ENCODE data around the gene PMS1. TPM values are rescaled to one million over a fixed set of nuclear protein-coding genes. Genes with fewer than 3 reads are reported as not detected.

Gene PMS1
- total and polyA plus RNA-seq, 2 donors (not counting 3 experiments of a cell fraction or from before 2014, with no cell fraction given) = 6.6 to 27.8 TPM

DNA sequence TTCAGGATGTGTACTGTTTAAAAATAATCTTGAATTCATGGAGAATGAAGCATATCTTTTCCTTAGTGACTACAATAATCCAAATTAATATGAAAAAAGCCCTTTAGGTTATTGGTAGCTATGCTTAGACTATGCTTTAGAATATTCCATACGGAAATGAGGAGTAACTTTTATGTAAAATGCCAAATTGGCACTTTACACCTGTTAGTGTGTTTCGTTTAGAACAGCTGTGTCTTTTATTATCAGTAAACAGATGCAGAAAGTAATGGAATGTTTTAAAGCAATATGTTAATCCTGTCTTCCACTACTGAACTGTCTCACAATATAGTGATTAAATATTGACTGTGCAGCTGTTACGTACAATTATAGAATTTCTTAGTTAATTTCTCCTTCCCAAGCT lies 129.6 kb downstream of the PMS1 start:
- Histone ChIP-seq H3K9me3 (replicated peaks; ENCODE audit: control insufficient read depth, insufficient read depth, low read length) (no peaks in the 10 kb centered on the region), H3K9me1 (replicated peaks; ENCODE audit: control insufficient read depth, extremely low read depth, insufficient read depth, low read length) (no peaks in the 10 kb centered on the region), H3K36me3 (ENCODE audit: control insufficient read depth in 2 of 2, extremely low read depth in 1 of 2, insufficient read depth in 2 of 2, low read length in 2 of 2) (no peaks in the 10 kb centered on the region), H2AFZ (ENCODE audit: low read depth, low read length) (no peak overlapping the region), H3K27ac (ENCODE audit: insufficient read depth, low read depth, low read length) (no peak overlapping the region), H3K79me2 (ENCODE audit: control insufficient read depth, insufficient read depth, low read length) (no peaks in the 10 kb centered on the region), H3K9ac (replicated peaks; ENCODE audit: extremely low read depth, insufficient read depth, low read length) (no peak overlapping the region), H3K4me1 (ENCODE audit: control insufficient read depth, extremely low read depth, insufficient read depth, low read length) (no peaks in the 10 kb centered on the region), H4K20me1 (replicated peaks; ENCODE audit: control insufficient read depth, extremely low read depth, insufficient read depth, low read length) (no peaks in the 10 kb centered on the region), H3K4me2 (ENCODE audit: insufficient read depth, low read length) (no peak overlapping the region), H3K4me3 (replicated peaks in 1 of 3; ENCODE audit: insufficient read depth in 1 of 3, low read depth in 1 of 3, low read length in 3 of 3) (no peak overlapping the region), H3K27me3 (ENCODE audit: control insufficient read depth in 2 of 2, insufficient read depth in 2 of 2, low read length in 2 of 2) (no peaks in the 10 kb centered on the region)
- CTCF ChIA-PET = interaction anchor here (1.1 to 1.3 kb wide), 2 partner anchors 8 to 175 kb away, joined by 3 read pairs; no protein-coding TSS in a partner anchor
- dilution Hi-C loops (cut with MboI; ENCODE audit: extremely low pct_ligation_motif_present, low sequenced_read_pairs) (no loop called here), intact Hi-C loops (cut with micrococcal nuclease) (no loop called here)
- FAIRE-seq (no peak), DNase-seq (ENCODE audit: low read depth, low spot score) (no peak)
- no TSS peak for BruUV-seq (replicated peaks)
- TF ChIP-seq POLR2A (IDR thresholded peaks at IDR 0.05; ENCODE audit: low read depth, low read length) (no peak), JUN (IDR thresholded peaks at IDR 0.05; ENCODE audit: borderline replicate concordance, insufficient read depth, insufficient read length, low read depth) (no peak), POLR2AphosphoS5 (IDR thresholded peaks at IDR 0.05; ENCODE audit: insufficient read depth, low read depth, low read length) (no peak), FOS (IDR thresholded peaks at IDR 0.05; ENCODE audit: borderline replicate concordance, insufficient read depth, low read length) (no peak), GATA2 (IDR thresholded peaks at IDR 0.05; ENCODE audit: insufficient read depth, insufficient read length, low read depth, low read length) (no peak), EZH2 (IDR thresholded peaks at IDR 0.05; ENCODE audit: borderline replicate concordance, low read depth, low read length, severe bottlenecking) (no peak), MYC (IDR thresholded peaks at IDR 0.05; ENCODE audit: low read depth, low read length) (no peak)
- TF ChIP-seq, protein P1, sequence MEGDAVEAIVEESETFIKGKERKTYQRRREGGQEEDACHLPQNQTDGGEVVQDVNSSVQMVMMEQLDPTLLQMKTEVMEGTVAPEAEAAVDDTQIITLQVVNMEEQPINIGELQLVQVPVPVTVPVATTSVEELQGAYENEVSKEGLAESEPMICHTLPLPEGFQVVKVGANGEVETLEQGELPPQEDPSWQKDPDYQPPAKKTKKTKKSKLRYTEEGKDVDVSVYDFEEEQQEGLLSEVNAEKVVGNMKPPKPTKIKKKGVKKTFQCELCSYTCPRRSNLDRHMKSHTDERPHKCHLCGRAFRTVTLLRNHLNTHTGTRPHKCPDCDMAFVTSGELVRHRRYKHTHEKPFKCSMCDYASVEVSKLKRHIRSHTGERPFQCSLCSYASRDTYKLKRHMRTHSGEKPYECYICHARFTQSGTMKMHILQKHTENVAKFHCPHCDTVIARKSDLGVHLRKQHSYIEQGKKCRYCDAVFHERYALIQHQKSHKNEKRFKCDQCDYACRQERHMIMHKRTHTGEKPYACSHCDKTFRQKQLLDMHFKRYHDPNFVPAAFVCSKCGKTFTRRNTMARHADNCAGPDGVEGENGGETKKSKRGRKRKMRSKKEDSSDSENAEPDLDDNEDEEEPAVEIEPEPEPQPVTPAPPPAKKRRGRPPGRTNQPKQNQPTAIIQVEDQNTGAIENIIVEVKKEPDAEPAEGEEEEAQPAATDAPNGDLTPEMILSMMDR (IDR thresholded peaks at IDR 0.05; ENCODE audit: extremely low read depth in 1 of 2, insufficient read depth in 1 of 2, low read depth in 1 of 2, low read length in 2 of 2) = no peak
- TF ChIP-seq, protein P2, sequence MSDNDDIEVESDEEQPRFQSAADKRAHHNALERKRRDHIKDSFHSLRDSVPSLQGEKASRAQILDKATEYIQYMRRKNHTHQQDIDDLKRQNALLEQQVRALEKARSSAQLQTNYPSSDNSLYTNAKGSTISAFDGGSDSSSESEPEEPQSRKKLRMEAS (IDR thresholded peaks at IDR 0.05; ENCODE audit: insufficient read depth, insufficient read length) = no peak
- POLR2A ChIA-PET = no interaction called here

Data from endothelial cell of umbilical vein (primary cell).